ENCODE results near the gene UBN1.
"Not testable (repeated sequence)": the region's sequence is repeated elsewhere in the genome, so short reads cannot be mapped to it uniquely, and the experiment has no call there.

UBN1 gene

GRCh38 chr16:4888428-4889135 lies 41.3 kb downstream of the UBN1 start:
- DNase-seq (ENCODE audit: low read depth in 3 of 3) = no peak

GRCh38 chr16:4890026-4890425 lies 42.7 kb downstream of the UBN1 start:
- DNase-seq (ENCODE audit: low read depth in 3 of 3) = no peak

GRCh38 chr16:4890686-4891085 lies 43.4 kb downstream of the UBN1 start:
- DNase-seq (ENCODE audit: low read depth in 3 of 3) = no peak

- no peak for DNase-seq (ENCODE audit: low read depth in 3 of 3)
Measured at GRCh38 chr16:4891097-4891885, 44.0 kb downstream of the UBN1 start.

- DNase-seq (ENCODE audit: low read depth in 3 of 3) = no peak
Measured at GRCh38 chr16:4891886-4892216, 44.6 kb downstream of the UBN1 start.

GRCh38 chr16:4892361-4893102 lies 45.3 kb downstream of the UBN1 start:
- no peak for DNase-seq (ENCODE audit: low read depth in 3 of 3)

GRCh38 chr16:4893103-4893862 lies 46.0 kb downstream of the UBN1 start:
- no peak for DNase-seq (ENCODE audit: low read depth in 3 of 3)

- no peak for DNase-seq (ENCODE audit: low read depth in 3 of 3)
Measured at GRCh38 chr16:4894276-4895150, 47.2 kb downstream of the UBN1 start.

- DNase-seq (ENCODE audit: low read depth in 3 of 3) = no peak
Measured at GRCh38 chr16:4895366-4895765, 48.1 kb downstream of the UBN1 start.

- DNase-seq (ENCODE audit: low read depth in 3 of 3) = not testable (repeated sequence)
Measured at GRCh38 chr16:4896761-4897160, 49.5 kb downstream of the UBN1 start.

GRCh38 chr16:4897328-4897727 lies 50.0 kb downstream of the UBN1 start:
- DNase-seq (ENCODE audit: low read depth in 3 of 3) = no peak

GRCh38 chr16:4898811-4899473 lies 51.7 kb downstream of the UBN1 start:
- no peak for DNase-seq (ENCODE audit: low read depth in 3 of 3)

GRCh38 chr16:4899474-4899846 lies 52.2 kb downstream of the UBN1 start:
- no peak for DNase-seq (ENCODE audit: low read depth in 3 of 3)

GRCh38 chr16:4900036-4900435 lies 52.8 kb downstream of the UBN1 start:
- DNase-seq (ENCODE audit: low read depth in 3 of 3) = no peak

GRCh38 chr16:4900750-4901149 lies 53.5 kb downstream of the UBN1 start:
- DNase-seq (ENCODE audit: low read depth in 3 of 3) = no peak

GRCh38 chr16:4902038-4902437 lies 54.8 kb downstream of the UBN1 start:
- no peak for DNase-seq (ENCODE audit: low read depth in 3 of 3)

- DNase-seq (ENCODE audit: low read depth in 3 of 3) = no peak
Measured at GRCh38 chr16:4904108-4904941, 57.0 kb downstream of the UBN1 start.

- DNase-seq (ENCODE audit: low read depth in 3 of 3) = no peak
Measured at GRCh38 chr16:4904942-4905615, 57.8 kb downstream of the UBN1 start.

GRCh38 chr16:4908854-4909401 lies 61.6 kb downstream of the UBN1 start:
- no peak for DNase-seq (ENCODE audit: low read depth in 3 of 3)
